Measurements from ENCODE around the gene PGGHG.

DNA sequence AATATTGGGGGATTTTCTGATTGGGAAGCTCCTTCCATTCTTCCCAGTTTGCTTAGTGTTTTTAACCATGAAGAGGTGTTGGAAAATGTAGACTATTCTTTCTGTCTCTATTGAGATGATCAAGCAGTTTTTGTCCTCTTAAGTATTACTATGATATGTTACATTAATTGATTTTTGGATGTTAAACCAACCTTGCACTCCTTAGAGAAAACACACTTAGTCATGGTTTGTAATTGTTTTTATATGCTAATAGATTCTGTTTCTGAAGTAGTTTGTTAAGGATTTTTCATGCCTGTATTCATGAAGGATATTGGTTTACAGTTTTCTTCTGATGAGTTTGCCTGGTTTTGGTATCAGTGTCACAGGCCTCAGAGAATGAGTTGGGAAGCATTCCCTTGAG lies 12.7 kb upstream of the PGGHG start:
- TF ChIP-seq EZH2 (IDR thresholded peaks at IDR 0.05; ENCODE audit: borderline replicate concordance, low read length) (no peak), CTCF (IDR thresholded peaks at IDR 0.05; ENCODE audit: low read length) (no peak)
